Measurements from ENCODE around the gene COX7B2.

COX7B2 gene, protein sequence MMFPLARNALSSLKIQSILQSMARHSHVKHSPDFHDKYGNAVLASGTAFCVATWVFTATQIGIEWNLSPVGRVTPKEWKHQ

DNA sequence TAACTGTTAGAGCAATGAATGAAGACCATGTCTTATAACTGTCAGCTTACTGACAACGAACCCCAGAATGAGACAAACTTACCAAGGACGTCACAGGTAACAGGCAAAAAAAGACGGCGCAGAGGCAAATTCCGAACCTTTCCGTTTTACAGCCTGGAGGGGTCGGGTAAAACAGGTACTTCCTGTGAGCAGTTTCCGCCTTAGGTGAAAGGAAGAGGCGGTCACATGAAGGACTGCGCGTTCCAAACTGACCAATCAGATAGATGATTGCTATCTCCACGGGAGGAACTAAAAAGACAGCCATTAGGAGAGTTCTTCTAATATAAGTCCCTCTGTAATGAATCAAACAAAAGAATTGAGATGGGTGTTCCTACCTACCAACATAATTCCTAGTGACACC is at the start of gene COX7B2:
Gene COX7B2 (minus strand): TSS at position 168 of the 400 bp plus-strand sequence. CDS start 174,053 bp downstream, outside the sequence.
- no peak for DNase-seq

DNA sequence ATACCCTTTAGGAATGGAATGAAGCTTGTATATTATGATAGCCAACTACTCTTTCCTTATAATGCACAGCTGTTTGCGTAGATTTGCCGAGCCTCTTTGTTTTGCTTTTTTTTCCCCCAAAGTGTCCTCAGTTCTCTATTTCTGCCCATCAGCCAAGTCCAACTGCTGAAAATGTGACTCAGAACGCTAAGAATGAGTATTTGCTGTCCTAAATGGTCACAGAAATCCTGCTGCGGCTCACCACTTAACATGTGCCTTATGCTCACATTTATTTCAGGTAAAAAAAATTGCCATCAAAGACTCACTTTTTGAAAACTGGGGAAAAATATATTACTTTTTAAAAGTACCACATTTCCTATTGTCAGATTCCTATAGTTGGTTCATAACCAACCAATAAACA is 47.4 kb upstream of the COX7B2 start:
- no peak for DNase-seq

DNA sequence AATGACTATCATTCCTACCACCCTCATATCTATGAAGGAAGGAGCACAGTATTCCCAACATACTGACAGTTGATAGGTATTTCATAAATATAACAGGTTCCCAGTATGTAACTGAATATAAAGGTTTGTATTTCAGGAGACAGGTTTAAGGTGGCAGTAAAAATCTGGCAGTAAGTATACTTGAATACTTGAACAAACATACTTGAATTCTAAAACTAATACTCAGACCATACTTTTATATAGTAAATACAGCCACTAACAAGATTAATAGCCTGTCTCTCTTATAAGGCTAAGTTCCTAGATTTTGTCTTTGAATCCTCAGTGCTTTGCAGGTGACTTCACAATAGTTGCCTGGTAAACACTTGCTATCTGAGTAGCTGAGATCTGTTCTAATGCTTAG is 46.6 kb upstream of the COX7B2 start:
- DNase-seq: no peak

DNA sequence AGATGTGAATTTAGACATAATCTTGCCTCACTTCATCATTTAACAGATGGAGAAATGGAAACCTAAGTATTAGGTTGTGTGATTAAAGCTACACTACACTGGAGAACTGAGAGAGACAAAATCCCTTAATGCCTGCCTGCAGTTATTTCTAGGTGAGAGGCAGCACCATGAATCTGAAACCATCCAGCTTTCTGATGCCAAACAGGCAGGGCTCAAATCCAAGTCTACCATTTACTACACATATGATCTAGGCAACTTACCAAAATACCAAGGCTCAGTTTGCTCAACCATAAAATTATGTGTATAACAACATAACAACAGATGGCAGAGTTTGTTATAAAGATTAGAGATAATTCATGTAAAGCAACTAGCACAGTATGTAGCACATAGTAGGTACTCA is 45.6 kb upstream of the COX7B2 start:
- no peak for DNase-seq

DNA sequence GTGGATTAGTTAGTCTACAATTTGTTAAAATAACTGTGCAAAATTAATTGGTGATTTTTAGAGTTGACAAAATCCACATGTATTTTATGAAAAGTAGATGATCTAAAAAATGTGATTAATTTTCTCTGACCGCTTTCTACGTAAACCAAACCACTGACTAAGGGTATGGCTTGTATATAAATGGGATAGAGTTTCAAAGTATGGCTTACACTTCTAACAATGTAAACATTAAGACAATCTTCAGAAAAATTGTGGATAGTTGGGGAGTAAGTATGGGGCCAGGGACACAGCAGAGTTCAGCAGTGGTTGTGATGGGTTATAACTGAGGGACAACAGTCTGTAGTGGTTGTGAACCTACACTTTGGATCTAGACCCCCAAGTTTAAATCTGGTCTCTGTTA is 44.5 kb upstream of the COX7B2 start:
- no peak for DNase-seq

DNA sequence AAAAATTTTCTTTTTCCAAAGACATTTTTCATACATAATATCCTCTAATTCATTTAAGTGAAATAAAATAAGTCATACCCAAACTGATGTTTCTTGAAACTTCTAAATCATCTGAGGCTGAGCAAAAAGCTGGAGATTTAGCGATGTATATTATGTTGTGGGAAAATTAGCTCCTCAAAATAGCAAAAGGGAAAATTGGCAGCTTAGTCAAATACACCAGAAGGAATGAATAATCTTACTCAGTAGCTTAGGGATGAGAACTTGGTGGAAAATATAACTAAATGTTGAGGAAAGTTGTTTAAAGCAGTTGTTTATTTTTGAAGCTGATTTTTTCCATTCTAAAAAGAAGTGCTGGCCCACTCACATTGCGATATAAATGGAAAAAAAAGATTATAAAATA is 43.4 kb upstream of the COX7B2 start:
- no peak for DNase-seq

DNA sequence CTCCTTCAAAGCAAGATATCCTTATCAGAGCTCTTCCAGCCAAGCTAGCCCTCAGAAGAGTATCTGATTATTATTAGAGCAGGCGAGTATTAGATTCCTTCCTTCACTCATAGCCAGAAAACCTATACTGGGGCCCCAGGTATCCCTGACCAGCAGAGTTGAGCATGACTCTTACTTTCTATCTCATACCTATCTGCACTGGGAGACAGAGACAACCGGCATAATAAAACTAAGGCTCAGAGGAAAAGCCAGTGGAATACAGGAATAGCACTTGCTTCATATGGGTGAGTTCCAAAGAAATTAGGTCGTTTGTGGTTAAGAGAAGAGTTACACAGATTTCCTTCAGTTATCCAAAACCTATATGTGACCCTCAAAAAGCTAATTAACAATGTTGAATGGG is 41.8 kb upstream of the COX7B2 start:
- no peak for DNase-seq

DNA sequence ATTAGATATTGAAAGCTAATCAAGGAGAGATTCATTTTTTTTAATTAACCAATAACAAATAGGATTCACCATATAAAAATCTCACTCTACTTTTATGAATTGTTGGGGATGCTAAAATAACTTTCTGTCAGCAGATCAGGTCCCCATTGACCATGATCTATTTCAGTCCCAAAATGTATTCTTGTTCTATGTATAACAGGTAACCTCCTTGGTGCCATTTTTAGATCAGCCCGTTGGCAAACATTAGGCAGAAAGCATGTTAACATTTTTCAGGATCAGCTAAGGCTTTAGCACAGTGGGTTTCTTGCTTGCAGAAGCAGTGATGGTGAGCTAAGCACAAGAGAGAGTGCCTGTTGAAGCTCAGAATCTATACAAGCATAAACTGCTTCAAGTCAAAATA is 40.8 kb upstream of the COX7B2 start:
- DNase-seq: no peak

DNA sequence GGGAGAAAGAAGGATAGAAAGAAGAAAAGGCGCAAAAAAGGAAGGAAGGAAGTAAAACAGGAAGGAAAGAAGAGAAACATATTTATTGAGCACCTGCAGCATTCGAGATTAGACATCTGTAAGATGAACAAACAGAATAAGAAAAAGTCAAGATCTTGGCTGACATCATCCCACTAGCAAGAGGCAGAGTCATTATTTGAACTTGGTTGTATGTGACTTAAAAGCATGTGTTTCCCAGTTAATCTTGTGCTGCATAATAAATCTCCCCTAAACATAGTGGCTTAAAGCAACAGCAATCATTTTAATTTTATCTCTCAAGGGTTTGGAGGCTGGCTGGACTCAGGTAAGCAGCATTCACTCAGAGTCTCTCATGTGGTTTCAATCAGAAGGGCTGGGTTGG is 38.5 kb upstream of the COX7B2 start:
- DNase-seq: no peak

DNA sequence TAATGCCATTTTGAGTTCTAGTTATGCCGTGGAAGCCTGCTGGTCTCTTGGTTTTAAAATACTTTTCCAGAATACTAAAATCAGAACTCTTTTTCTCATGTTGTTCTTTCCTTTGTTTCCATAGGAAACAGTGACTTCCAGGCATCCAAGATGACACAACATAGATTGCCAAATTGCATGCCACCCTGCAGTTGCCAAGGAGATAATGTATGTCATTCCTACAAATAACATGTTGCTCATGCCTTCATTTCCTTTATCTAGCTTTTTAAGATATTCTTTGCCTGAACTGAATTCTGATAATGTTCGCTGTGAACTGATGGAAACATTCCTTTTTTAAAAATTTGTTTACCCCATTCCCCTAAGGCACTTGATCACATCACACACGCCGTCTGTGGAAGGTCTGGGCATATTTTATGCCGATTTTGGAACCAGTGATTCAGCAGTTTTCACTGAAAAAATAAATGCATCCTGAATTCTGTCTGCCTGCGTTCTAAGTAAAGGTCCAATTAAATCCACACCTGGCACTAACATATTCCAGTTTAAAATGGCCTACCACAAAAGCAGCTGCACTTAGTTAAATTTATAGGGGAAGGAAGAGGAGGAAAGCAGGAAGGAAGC is 38.0 kb upstream of the COX7B2 start:
- no peak for DNase-seq

DNA sequence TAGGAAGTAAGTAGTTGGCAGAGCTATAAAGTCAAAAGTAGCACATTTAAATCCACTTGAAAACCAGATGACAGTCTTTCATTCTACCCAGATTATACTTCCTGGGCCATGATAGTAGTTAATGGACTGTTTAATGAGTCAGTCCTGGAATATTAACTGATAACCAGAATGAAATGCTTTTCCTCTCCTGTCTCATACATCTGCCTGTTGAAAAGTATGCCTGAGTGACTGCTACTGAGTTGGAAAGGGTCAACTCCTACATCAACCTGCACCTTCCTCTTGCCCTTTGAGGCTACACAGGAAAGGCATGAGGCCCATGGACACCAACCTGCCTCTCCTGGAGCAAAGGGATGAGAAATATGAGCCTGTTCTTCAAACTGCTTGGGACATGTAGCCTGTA is 36.0 kb upstream of the COX7B2 start:
- no peak for DNase-seq

DNA sequence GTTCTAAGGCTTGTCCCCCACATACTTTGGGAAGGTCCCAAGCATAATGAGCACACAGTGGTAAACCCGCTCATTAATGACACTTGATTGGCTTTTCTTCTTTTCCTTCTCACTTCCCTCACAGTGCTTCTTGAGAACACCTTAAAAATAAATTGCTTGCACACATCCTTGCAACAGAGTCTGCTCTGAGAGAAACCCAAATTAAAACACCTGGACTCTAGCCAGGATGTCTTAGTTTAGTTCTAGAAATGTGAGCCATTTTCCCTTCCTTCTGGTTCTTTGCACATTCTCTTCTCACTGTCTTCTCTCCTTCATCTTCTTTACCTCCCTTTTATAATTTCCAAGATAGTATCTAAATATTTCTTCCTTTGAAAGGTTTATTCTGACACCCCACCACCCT is 35.3 kb upstream of the COX7B2 start:
- no peak for DNase-seq

DNA sequence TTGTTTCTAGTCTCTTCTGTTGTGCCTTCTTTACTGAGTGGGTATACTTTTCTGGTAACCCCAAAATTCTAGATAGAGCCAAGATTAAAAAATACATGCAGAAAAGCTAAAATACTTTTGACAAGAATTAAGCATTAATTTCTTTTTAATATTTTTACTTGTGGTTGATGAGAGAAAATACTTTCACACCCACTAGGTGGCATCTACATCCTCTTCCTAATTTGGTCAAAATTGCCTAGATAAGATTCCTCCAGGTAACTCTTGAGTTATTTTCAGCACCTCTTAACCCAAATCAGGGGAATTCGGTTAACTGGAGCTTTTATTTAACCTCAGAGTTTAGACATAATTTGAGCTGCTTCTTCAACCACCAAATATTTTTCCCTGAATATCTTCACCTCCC is 28.4 kb upstream of the COX7B2 start:
- no peak for DNase-seq

DNA sequence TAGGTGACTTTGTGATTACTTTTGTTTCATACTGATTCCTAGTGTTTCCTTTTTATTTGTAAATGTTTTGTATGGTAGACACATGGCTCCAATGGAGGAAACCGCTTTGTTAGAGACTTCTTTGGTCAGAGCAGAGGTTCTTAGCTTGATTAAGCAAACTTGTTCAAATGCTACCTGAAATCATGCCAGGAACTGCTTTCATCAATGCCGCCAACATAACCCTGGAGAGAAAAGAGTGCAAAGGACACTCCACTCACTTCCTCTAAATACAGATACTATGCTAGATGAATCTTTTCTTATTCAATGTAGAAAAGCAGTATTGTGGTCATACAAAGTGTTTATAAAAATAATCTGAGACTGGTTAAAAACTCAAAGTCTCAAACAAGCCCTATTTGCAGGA is 25.7 kb upstream of the COX7B2 start:
- no peak for DNase-seq

DNA sequence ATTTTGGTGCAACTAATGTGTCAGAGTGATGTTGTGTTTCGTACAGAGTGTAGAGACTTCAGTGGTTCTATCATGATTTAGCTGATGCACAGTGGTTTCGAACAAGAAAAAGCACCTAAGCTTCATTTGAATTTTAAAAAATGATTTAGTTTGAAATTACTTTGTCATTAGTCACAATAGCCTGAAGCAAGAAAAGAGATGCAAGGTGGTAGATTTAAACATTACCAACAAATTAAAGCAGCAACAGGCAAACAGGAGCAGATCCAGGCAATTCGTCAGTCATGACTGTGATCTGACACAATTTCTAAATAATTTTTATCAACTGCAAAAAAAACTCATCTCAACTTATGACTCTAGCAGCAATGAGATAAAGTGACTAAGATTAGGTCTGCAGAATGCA is 24.6 kb upstream of the COX7B2 start:
- no peak for DNase-seq

DNA sequence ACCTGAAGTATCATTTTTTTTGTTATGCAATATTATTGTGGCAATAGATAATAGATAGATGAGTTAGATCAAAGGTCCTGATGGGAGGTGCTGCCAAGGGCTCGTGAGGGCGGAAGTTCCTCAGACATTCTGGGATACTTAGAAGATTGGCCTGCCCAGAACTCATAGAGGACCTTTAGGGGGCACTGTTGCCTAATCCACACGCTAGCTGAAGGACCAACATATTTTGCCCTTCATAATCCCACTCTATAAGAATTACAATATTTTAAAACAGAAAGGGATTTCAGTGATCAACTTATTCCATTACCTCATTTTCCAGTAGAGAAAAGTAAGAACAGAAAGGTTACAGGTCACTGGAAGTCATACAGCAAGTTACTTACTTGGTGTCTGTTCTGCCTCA is 22.9 kb upstream of the COX7B2 start:
- DNase-seq: peak in 1 of 2 donors; percentile 4

DNA sequence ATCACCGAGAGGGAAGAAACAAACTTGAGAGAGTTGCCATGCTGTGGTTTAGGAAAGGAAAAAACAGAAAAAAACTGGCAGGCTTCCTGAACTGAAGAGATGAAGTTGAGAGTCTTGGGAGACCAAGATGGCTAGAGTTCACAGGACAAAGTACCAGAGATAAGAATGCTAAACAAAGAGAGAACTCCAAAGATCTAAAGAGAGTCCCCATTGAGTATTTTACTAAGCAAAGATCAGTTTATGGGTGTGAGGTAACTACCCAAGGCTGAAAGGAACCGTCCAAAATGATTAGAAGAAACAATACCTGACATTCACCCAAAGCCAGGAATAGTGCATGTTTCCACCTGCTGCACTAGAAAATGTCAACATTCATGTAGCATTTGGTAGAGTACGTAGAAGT is 21.8 kb upstream of the COX7B2 start:
- no peak for DNase-seq

DNA sequence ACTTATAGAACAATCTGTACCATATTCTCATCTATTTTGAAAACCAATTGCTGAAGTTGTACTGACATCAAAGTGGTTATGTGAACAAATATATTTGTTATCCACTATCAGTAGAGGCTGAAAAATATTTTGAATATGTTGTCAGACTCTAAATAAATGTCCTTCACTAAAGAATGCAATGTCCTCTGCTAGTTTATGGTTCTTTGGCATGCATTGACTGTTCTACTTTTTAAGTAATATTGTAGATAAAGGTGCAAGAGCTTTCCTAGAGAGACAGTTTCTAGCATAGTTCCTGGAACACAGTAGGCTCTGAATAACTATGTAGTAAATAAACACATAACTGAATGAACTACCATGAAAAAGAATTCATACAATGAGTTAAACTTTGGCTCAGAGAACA is 18.2 kb upstream of the COX7B2 start:
- no peak for DNase-seq

DNA sequence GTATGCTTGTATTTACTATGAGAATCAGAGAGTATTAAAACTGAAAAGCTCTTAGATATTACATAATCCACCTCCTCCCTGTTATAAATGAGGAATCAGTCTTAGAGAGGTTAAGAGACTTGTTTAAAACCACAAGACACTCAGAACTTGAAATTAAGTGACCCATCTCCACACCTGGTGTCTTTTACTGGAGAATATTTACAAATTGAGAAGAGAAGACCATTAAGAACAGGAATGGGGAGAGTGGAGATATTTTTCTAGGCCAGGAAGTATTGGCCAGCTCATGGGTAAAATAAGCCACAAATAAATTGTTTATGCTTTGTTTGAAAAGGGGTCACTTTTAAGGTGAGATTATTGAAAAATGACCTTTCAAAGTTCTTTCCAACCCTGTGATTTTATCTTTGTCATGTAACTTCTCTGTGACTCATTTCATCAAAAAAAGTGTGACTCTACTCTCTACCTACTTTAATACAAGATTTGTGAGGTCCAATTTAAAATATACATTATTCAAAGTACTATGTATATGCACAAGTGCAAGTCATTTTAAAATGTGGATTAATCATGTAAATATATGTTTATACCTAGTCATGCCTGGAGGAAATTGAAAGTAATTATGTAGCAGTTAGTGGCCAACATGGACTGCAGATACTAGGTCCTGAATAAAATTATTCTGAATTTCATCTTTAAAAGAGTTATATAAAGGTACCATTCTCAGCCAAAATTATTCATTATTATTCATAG is 15.9 kb upstream of the COX7B2 start:
- no peak for DNase-seq

DNA sequence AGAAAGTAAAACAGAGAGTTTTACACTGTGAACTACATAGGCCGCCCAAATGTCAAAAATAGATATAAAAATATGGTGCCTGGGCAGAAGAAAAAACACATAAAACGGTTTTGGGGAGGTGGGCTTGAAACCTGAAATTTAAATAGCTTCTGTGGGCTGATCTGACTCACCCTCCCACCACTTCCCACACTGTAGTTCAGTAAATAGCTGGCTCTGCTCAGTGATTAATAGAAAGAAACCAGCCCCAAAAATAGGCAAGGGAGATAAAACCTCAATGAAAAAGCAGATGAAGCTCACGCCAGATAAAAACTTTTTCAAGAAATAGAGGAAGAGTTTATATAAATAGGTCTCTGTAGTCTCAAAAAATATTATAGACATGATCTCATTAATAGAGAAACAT is 13.2 kb upstream of the COX7B2 start:
- DNase-seq: no peak

DNA sequence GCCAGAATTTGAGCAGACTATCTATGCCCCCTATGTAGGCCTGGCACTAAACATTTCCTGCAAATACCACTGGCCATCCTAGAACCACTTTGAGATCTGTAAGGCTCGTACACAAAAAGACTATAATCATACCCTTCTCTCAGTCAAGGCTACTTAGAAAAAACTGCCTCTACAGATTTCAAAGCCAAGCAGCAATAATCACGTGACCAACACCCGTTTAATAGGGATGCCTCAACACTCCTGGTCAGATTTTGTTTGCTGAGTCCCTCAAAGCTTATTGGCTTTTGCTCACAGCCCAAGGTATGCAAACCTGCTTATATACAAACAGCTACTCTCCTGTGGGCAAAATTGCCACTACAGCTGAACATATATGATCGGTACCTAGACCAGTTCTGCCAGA is 897 bp downstream of the COX7B2 start:
- DNase-seq: no peak

DNA sequence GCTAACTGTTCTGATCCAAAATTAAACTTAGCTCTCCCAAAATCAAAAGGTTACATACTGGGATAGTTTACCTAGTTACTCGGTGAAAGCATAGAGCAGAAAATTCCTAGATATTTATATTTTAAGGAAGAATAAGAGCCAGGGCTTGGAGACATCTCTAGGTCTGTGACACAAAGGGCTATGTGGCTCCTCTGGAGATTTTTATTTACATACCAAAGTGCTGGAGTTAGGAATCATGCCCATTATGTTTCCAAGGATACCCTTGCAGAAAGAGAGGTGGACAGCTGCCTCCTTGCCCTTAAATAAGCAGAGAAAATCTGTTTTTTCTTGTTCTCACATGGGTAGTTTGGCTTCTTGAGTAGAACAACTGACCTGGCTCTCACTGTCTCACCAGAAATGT is 9.0 kb downstream of the COX7B2 start:
- no peak for DNase-seq

DNA sequence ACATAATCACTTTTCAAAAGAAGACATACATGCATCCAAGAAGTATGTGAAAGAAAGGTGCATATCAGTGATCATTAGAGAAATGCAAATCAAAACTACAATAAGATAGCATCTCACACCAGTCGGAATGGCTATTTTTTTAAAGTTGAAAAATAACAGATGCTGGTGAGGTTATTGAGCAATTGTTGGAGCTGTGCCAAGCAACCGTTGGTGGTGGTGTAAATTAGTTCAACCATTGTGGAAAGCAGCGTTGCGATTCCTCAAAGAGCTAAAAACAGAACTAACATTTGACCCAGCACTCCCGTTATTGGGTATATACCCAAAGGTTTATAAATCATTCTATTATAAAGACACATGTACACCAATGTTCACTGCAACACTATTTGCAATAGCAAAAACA is 14.2 kb downstream of the COX7B2 start:
- DNase-seq: no peak

DNA sequence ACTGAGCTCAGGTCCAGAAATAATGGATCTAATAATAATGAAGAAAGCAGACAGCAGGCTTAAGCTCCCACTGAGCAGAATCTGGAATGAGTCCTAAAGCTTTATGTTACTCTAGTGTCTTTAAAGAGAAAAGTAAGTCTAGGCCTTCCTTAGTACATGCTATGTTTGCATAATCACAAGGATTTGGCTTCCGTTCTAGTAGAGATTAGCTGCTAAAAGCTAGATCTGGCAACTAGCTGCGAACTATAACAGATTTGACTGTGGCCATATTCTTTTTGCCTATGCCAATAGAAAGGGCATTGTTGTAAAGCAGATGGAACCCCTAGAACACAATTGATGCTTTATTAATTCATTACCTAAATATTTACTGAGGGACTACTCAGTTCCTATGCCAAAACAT is 19.0 kb downstream of the COX7B2 start:
- no peak for DNase-seq

DNA sequence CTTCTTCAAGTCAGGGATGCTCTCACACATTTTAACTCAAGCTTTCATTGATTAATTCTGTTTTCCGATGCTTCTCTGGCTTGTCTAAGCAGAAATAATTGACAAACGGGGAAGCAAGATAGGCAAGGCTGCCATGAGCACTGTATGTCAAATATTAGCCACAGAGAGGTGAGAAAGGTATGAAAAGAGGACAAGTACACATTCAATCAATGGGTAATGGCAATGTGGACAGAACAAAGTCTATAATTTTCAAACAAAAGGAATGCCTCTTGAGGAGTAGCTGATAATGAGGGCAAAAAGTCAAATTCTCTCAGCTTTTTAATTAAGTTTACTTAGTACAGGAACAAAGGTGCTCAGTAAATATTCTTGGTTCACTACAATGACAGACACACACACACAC is 19.6 kb downstream of the COX7B2 start:
- no peak for DNase-seq
